Measurements from ENCODE around the gene PDE4D.

PDE4D gene

GRCh38 chr5:58974083-58974482, 919.4 kb downstream of the PDE4D start:
- H3K27me3 ChIP-seq (ENCODE audit: insufficient read depth, low read length): no peaks in the 10 kb centered on the region
- H3K4me1 ChIP-seq (ENCODE audit: insufficient read depth, low read length): peaks cover 3% of the 10 kb centered on the region; the same call in 1 of the 2 replicates
- peaks cover 4% of the 10 kb centered on the region; the same call in 1 of the 2 replicates for H3K36me3 ChIP-seq (ENCODE audit: insufficient read depth, low read depth, low read length)
- no peak overlapping the region for H3K27ac ChIP-seq (ENCODE audit: low read length)
- H3K9ac ChIP-seq (ENCODE audit: low read depth, low read length): no peak overlapping the region
- no peak overlapping the region for H3K4me3 ChIP-seq (ENCODE audit: low read length)
- H3K9me3 ChIP-seq (ENCODE audit: insufficient read depth, low read depth, low read length): no peaks in the 10 kb centered on the region

- Histone ChIP-seq H3K4me1 (ENCODE audit: insufficient read depth, low read length) (peaks cover 3% of the 10 kb centered on the region; the same call in 1 of the 2 replicates), H3K9ac (ENCODE audit: low read depth, low read length) (no peak overlapping the region), H3K27me3 (ENCODE audit: insufficient read depth, low read length) (no peaks in the 10 kb centered on the region), H3K4me3 (ENCODE audit: low read length) (no peak overlapping the region), H3K9me3 (ENCODE audit: insufficient read depth, low read depth, low read length) (no peaks in the 10 kb centered on the region), H3K27ac (ENCODE audit: low read length) (no peak overlapping the region), H3K36me3 (ENCODE audit: insufficient read depth, low read depth, low read length) (peaks cover 4% of the 10 kb centered on the region; the same call in 1 of the 2 replicates)
These were observed 921.2 kb downstream of the PDE4D start for GRCh38 chr5:58972301-58972700.

- H3K4me1 ChIP-seq (ENCODE audit: insufficient read depth, low read length): peaks cover 3% of the 10 kb centered on the region; the same call in 1 of the 2 replicates
- no peaks in the 10 kb centered on the region for H3K27me3 ChIP-seq (ENCODE audit: insufficient read depth, low read length)
- no peaks in the 10 kb centered on the region for H3K9me3 ChIP-seq (ENCODE audit: insufficient read depth, low read depth, low read length)
- H3K4me3 ChIP-seq (ENCODE audit: low read length): no peak overlapping the region
- no peak overlapping the region for H3K9ac ChIP-seq (ENCODE audit: low read depth, low read length)
- H3K27ac ChIP-seq (ENCODE audit: low read length): no peak overlapping the region
- H3K36me3 ChIP-seq (ENCODE audit: insufficient read depth, low read depth, low read length): no peaks in the 10 kb centered on the region; the same call in 1 of the 2 replicates
These were observed 922.8 kb downstream of the PDE4D start for GRCh38 chr5:58970766-58971165.

GRCh38 chr5:58969795-58970194, 923.7 kb downstream of the PDE4D start:
- no peaks in the 10 kb centered on the region for H3K27me3 ChIP-seq (ENCODE audit: insufficient read depth, low read length)
- no peak overlapping the region for H3K4me3 ChIP-seq (ENCODE audit: low read length)
- H3K9ac ChIP-seq (ENCODE audit: low read depth, low read length): no peak overlapping the region
- H3K9me3 ChIP-seq (ENCODE audit: insufficient read depth, low read depth, low read length): no peaks in the 10 kb centered on the region
- no peak overlapping the region for H3K27ac ChIP-seq (ENCODE audit: low read length)
- H3K4me1 ChIP-seq (ENCODE audit: insufficient read depth, low read length): peaks cover 3% of the 10 kb centered on the region; the same call in 1 of the 2 replicates
- no peaks in the 10 kb centered on the region; the same call in 1 of the 2 replicates for H3K36me3 ChIP-seq (ENCODE audit: insufficient read depth, low read depth, low read length)

- Histone ChIP-seq H3K9ac (ENCODE audit: low read depth, low read length) (no peak overlapping the region), H3K27ac (ENCODE audit: low read length) (no peak overlapping the region), H3K27me3 (ENCODE audit: insufficient read depth, low read length) (no peaks in the 10 kb centered on the region), H3K9me3 (ENCODE audit: insufficient read depth, low read depth, low read length) (no peaks in the 10 kb centered on the region), H3K36me3 (ENCODE audit: insufficient read depth, low read depth, low read length) (no peaks in the 10 kb centered on the region; the same call in 1 of the 2 replicates), H3K4me3 (ENCODE audit: low read length) (no peak overlapping the region), H3K4me1 (ENCODE audit: insufficient read depth, low read length) (peaks cover 3% of the 10 kb centered on the region; the same call in 1 of the 2 replicates)
These were observed 924.3 kb downstream of the PDE4D start for GRCh38 chr5:58969253-58969652.

- no peak overlapping the region for H3K4me3 ChIP-seq (ENCODE audit: low read length)
- no peak overlapping the region for H3K27ac ChIP-seq (ENCODE audit: low read length)
- no peaks in the 10 kb centered on the region; the same call in 1 of the 2 replicates for H3K36me3 ChIP-seq (ENCODE audit: insufficient read depth, low read depth, low read length)
- H3K4me1 ChIP-seq (ENCODE audit: insufficient read depth, low read length): peaks cover 3% of the 10 kb centered on the region; the same call in 1 of the 2 replicates
- no peaks in the 10 kb centered on the region for H3K27me3 ChIP-seq (ENCODE audit: insufficient read depth, low read length)
- H3K9ac ChIP-seq (ENCODE audit: low read depth, low read length): no peak overlapping the region
- H3K9me3 ChIP-seq (ENCODE audit: insufficient read depth, low read depth, low read length): no peaks in the 10 kb centered on the region
These were observed 925.2 kb downstream of the PDE4D start for GRCh38 chr5:58968350-58968749.

GRCh38 chr5:58967597-58968281, 925.8 kb downstream of the PDE4D start:
- Histone ChIP-seq H3K9me3 (ENCODE audit: insufficient read depth, low read depth, low read length) (no peaks in the 10 kb centered on the region), H3K4me1 (ENCODE audit: insufficient read depth, low read length) (peaks cover 3% of the 10 kb centered on the region; the same call in 1 of the 2 replicates), H3K9ac (ENCODE audit: low read depth, low read length) (no peak overlapping the region), H3K27ac (ENCODE audit: low read length) (no peak overlapping the region), H3K4me3 (ENCODE audit: low read length) (no peak overlapping the region), H3K36me3 (ENCODE audit: insufficient read depth, low read depth, low read length) (no peaks in the 10 kb centered on the region), H3K27me3 (ENCODE audit: insufficient read depth, low read length) (no peaks in the 10 kb centered on the region)

GRCh38 chr5:58965677-58966414, 927.7 kb downstream of the PDE4D start:
- H3K27me3 ChIP-seq (ENCODE audit: insufficient read depth, low read length): no peaks in the 10 kb centered on the region
- H3K4me3 ChIP-seq (ENCODE audit: low read length): no peak overlapping the region
- H3K9me3 ChIP-seq (ENCODE audit: insufficient read depth, low read depth, low read length): no peaks in the 10 kb centered on the region
- no peak overlapping the region for H3K27ac ChIP-seq (ENCODE audit: low read length)
- H3K4me1 ChIP-seq (ENCODE audit: insufficient read depth, low read length): peaks cover 3% of the 10 kb centered on the region; the same call in 1 of the 2 replicates
- no peaks in the 10 kb centered on the region for H3K36me3 ChIP-seq (ENCODE audit: insufficient read depth, low read depth, low read length)
- no peak overlapping the region for H3K9ac ChIP-seq (ENCODE audit: low read depth, low read length)

- no peak overlapping the region for H3K27ac ChIP-seq (ENCODE audit: low read length)
- H3K36me3 ChIP-seq (ENCODE audit: insufficient read depth, low read depth, low read length): no peaks in the 10 kb centered on the region
- H3K9ac ChIP-seq (ENCODE audit: low read depth, low read length): no peak overlapping the region
- H3K4me1 ChIP-seq (ENCODE audit: insufficient read depth, low read length): no peaks in the 10 kb centered on the region
- no peak overlapping the region for H3K4me3 ChIP-seq (ENCODE audit: low read length)
- H3K9me3 ChIP-seq (ENCODE audit: insufficient read depth, low read depth, low read length): no peaks in the 10 kb centered on the region
- H3K27me3 ChIP-seq (ENCODE audit: insufficient read depth, low read length): no peaks in the 10 kb centered on the region
These were observed 929.7 kb downstream of the PDE4D start for GRCh38 chr5:58963821-58964220.

- no peak overlapping the region for H3K9ac ChIP-seq (ENCODE audit: low read depth, low read length)
- H3K4me3 ChIP-seq (ENCODE audit: low read length): no peak overlapping the region
- no peak overlapping the region for H3K27ac ChIP-seq (ENCODE audit: low read length)
- no peaks in the 10 kb centered on the region for H3K36me3 ChIP-seq (ENCODE audit: insufficient read depth, low read depth, low read length)
- H3K27me3 ChIP-seq (ENCODE audit: insufficient read depth, low read length): no peaks in the 10 kb centered on the region
- H3K4me1 ChIP-seq (ENCODE audit: insufficient read depth, low read length): no peaks in the 10 kb centered on the region
- no peaks in the 10 kb centered on the region for H3K9me3 ChIP-seq (ENCODE audit: insufficient read depth, low read depth, low read length)
These were observed 930.2 kb downstream of the PDE4D start for GRCh38 chr5:58963361-58963760.

GRCh38 chr5:58961631-58962280, 931.8 kb downstream of the PDE4D start:
- Histone ChIP-seq H3K27ac (ENCODE audit: low read length) (no peak overlapping the region), H3K27me3 (ENCODE audit: insufficient read depth, low read length) (no peaks in the 10 kb centered on the region), H3K9ac (ENCODE audit: low read depth, low read length) (no peak overlapping the region), H3K4me3 (ENCODE audit: low read length) (no peak overlapping the region), H3K9me3 (ENCODE audit: insufficient read depth, low read depth, low read length) (no peaks in the 10 kb centered on the region), H3K4me1 (ENCODE audit: insufficient read depth, low read length) (no peaks in the 10 kb centered on the region), H3K36me3 (ENCODE audit: insufficient read depth, low read depth, low read length) (no peaks in the 10 kb centered on the region)
